Activated B cell treated with CpG ODN at 0.5 μM for 24 hours (primary cell): ENCODE data around the gene RNF144A. TPM values are rescaled to one million over a fixed set of nuclear protein-coding genes. Genes with fewer than 3 reads are reported as not detected.
"Not testable (repeated sequence)": the region's sequence is repeated elsewhere in the genome, so short reads cannot be mapped to it uniquely, and the experiment has no call there.

Experiments used
- ATAC-seq: fragments of 200-7000 bp; cut with Tn5 transposase; one replicate; pipeline ENCODE4 v1.10.0; 2021; ENCODE audit warnings: low read depth, mild to moderate bottlenecking, moderate library complexity
- CTCF ChIA-PET: fragments of 350-600 bp; sonication (Branson Sonifier 250); formaldehyde crosslinking; loops from one replicate; lab custom pipeline; 2021; ENCODE audit warnings: antibody characterized with exemption; lab: Charles Lee
- POLR2A ChIA-PET: fragments of 350-600 bp; sonication (Branson Sonifier 250); formaldehyde crosslinking; loops from one replicate; lab custom pipeline; 2021; ENCODE audit warnings: antibody characterized with exemption; lab: Charles Lee
- DNase-seq: peaks from one replicate; pipeline ENCODE4 v3.0.0; 2022
- H3K27ac Mint-ChIP-seq: one replicate; pipeline ENCODE4 v1.8.0; 2020; ENCODE audit warnings: mixed read lengths
- H3K27me3 Mint-ChIP-seq: one replicate; pipeline ENCODE4 v1.8.0; 2021; ENCODE audit warnings: mixed read lengths
- H3K36me3 Mint-ChIP-seq: one replicate; pipeline ENCODE4 v1.8.0; 2021; ENCODE audit warnings: low read depth, mixed read lengths
- H3K4me1 Mint-ChIP-seq: one replicate; pipeline ENCODE4 v1.8.0; 2021; ENCODE audit warnings: mixed read lengths
- H3K4me3 Mint-ChIP-seq: one replicate; pipeline ENCODE4 v1.8.0; 2020; ENCODE audit warnings: mild to moderate bottlenecking, mixed read lengths
- H3K9me3 Mint-ChIP-seq: one replicate; pipeline ENCODE4 v1.8.0; 2020; ENCODE audit warnings: mixed read lengths
- intact Hi-C: fragments of 100-400 bp; cut with micrococcal nuclease; formaldehyde crosslinking; loops from one replicate; pipeline ENCODE4 v1.15.1; 2024
- total RNA-seq: library from RNA; stranded (reverse); gene quantifications from 2 replicates; pipeline ENCODE4 v1.2.3, GENCODE V29; 2022
- TF ChIP-seq, protein P1 (sequence below): fragments of 200-600 bp; IDR thresholded peaks from one replicate; pipeline ENCODE4 v1.8.0; 2022; ENCODE audit warnings: antibody characterized with exemption, mild to moderate bottlenecking

The RNF144A gene
- total RNA-seq, 1 donor from 2014 or later: 0.89 TPM

DNA sequence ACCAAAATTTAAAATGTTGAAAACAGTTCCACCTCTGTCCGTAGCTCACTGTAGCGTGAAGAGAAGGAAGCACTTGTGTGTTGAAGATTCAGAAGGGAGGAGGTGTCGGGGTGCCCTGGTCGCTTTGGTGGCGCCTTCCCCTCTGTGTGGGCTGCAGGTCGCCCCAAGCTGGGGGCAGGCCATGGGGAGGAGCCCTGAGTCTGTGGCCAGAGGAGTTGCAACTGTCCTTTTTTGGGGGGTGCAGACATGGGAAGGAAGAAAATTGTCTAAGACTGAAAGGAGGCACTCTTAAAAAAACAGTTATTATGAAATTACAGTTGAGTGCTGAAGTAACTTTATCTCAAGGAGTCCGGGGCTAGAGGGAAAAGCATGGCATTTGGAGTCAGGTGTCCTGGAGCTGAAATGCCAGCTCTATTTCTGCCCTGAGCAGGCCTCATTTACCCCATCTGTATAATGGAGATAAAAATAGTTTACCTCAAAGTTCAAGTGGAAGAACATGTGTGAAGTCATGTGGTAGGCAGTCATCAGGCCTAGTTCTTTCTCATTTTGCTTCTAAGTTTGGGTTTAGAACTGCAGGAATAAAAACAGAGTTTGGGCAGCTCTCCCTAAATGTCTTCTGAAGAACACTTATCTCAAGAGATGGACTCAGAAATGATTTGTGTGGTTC, 82.1 kb downstream of the RNF144A start:
- no peaks in the 10 kb centered on the region for H3K9me3 Mint-ChIP-seq
- no peaks in the 10 kb centered on the region for H3K27me3 Mint-ChIP-seq
- DNase-seq (no peak), ATAC-seq (peak; percentile 45)
- TF ChIP-seq, protein P1, sequence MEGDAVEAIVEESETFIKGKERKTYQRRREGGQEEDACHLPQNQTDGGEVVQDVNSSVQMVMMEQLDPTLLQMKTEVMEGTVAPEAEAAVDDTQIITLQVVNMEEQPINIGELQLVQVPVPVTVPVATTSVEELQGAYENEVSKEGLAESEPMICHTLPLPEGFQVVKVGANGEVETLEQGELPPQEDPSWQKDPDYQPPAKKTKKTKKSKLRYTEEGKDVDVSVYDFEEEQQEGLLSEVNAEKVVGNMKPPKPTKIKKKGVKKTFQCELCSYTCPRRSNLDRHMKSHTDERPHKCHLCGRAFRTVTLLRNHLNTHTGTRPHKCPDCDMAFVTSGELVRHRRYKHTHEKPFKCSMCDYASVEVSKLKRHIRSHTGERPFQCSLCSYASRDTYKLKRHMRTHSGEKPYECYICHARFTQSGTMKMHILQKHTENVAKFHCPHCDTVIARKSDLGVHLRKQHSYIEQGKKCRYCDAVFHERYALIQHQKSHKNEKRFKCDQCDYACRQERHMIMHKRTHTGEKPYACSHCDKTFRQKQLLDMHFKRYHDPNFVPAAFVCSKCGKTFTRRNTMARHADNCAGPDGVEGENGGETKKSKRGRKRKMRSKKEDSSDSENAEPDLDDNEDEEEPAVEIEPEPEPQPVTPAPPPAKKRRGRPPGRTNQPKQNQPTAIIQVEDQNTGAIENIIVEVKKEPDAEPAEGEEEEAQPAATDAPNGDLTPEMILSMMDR: no peak
- POLR2A ChIA-PET: no interaction called here
- CTCF ChIA-PET: no interaction called here
- peak overlapping the region; percentile 78 for H3K27ac Mint-ChIP-seq
- H3K4me3 Mint-ChIP-seq: peak overlapping the region; percentile 70
- H3K36me3 Mint-ChIP-seq: no peaks in the 10 kb centered on the region
- peaks cover 46% of the 10 kb centered on the region for H3K4me1 Mint-ChIP-seq
- intact Hi-C loops: no loop called here

DNA sequence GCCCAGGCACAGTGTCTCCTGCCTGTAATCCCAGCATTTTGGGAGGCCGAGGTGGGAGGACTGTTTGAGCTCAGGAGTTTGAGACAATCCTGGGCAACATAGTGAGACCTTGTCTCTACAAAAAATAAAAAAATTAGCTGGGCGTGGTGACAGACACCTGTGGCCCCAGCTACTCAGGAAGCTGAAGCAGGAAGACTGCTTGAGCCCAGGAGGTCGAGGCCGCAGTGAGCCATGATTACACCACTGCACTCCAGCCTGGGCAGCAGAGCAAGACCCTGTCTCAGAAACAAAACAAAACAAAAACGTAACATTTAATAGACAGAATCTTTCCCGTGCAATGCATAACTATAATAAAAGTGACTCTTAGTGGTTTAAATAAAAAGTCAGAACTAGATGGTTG, 84.2 kb downstream of the RNF144A start:
- H3K27ac Mint-ChIP-seq, CTCF ChIA-PET, DNase-seq, intact Hi-C loops, H3K4me3 Mint-ChIP-seq, H3K9me3 Mint-ChIP-seq, POLR2A ChIA-PET, ATAC-seq, H3K27me3 Mint-ChIP-seq, H3K36me3 Mint-ChIP-seq: not testable (repeated sequence)
- peaks cover 49% of the 10 kb centered on the region for H3K4me1 Mint-ChIP-seq

DNA sequence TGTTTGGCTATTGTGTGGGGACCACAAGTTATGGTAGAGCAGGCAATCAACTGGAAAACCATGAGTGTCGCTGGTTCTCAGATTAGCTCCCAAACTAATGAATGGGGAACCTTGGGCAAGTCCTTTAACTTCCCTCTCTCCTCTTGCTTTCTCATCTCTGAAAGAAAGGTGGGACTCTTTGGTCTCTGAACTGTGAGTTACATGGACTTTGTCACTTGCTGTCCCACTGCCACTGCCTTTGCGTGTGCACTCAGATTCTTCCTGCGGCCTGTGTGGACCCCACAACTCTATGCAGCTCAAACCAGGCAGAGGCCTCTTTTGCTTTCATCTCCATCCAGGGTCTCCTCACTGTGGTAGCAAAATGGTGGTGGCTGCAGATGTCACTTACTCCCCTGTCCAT, 86.7 kb downstream of the RNF144A start:
- TF ChIP-seq, protein P1: no peak
- DNase-seq (no peak), ATAC-seq (no peak)
- H3K4me1 Mint-ChIP-seq: peaks cover 56% of the 10 kb centered on the region
- POLR2A ChIA-PET: no interaction called here
- peaks cover 3% of the 10 kb centered on the region for H3K27me3 Mint-ChIP-seq
- H3K36me3 Mint-ChIP-seq: no peaks in the 10 kb centered on the region
- no peak overlapping the region for H3K4me3 Mint-ChIP-seq
- intact Hi-C loops: no loop called here
- no peaks in the 10 kb centered on the region for H3K9me3 Mint-ChIP-seq
- CTCF ChIA-PET: no interaction called here
- H3K27ac Mint-ChIP-seq: no peak overlapping the region

DNA sequence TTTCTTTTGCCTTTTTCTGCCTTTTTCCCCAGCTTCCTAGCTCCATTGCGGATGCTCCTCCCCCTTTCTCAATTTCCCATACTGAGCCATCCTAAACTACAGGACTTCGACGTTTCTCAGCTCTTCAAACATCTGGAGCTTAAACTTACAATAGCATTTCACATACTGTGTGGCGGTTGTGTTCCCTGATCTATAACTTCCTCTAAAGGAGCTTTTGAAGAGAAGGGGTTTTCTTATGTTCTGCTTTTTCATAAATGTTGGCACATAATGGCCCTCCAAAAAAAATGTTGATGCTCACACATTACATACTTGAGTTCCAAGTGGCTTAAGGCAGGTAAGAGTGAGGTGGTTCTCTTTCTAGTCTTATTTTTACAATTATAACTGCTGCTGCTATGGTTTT, 87.4 kb downstream of the RNF144A start:
- peak overlapping the region; percentile 56 for H3K4me3 Mint-ChIP-seq
- H3K9me3 Mint-ChIP-seq: no peaks in the 10 kb centered on the region
- H3K27ac Mint-ChIP-seq: peak overlapping the region; percentile 46
- DNase-seq: no peak
- TF ChIP-seq, protein P1: no peak
- H3K4me1 Mint-ChIP-seq: peaks cover 49% of the 10 kb centered on the region
- CTCF ChIA-PET: no interaction called here
- peak; percentile 65 for ATAC-seq
- H3K27me3 Mint-ChIP-seq: peaks cover 3% of the 10 kb centered on the region
- POLR2A ChIA-PET: no interaction called here
- intact Hi-C loops: loop anchor here (5.0 kb wide), 1 partner anchor 87 kb away; the partner anchor contains the start of gene RNF144A
- no peaks in the 10 kb centered on the region for H3K36me3 Mint-ChIP-seq

DNA sequence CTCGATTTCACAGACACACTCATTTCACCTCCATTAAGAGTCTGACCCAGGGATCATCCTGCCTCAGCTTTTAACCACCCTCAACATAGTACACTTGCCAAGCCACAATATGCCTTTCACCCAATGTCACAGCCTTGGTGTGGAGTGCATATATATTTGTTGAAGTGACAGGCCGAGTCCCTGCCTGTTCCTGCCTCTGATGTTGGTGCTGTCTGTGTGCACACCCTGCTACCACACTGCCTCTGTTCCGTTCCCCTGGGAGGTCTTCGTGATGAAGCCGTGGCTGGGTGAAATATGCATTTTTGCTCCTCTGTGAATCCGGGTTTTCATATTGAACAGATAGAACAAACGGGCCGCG, 90.3 kb downstream of the RNF144A start:
- Mint-ChIP-seq H3K36me3 (no peaks in the 10 kb centered on the region), H3K4me1 (peaks cover 33% of the 10 kb centered on the region), H3K4me3 (no peak overlapping the region), H3K9me3 (no peaks in the 10 kb centered on the region), H3K27ac (no peak overlapping the region), H3K27me3 (peaks cover 3% of the 10 kb centered on the region)
- CTCF ChIA-PET: no interaction called here
- DNase-seq (no peak), ATAC-seq (peak; percentile 31)
- intact Hi-C loops: loop anchor here (5.0 kb wide), 1 partner anchor 90 kb away; the partner anchor contains the start of gene RNF144A
- TF ChIP-seq, protein P1: no peak
- POLR2A ChIA-PET: no interaction called here
